GM12878 (cell line): ENCODE results near the gene MDM4. TPM values are rescaled to one million over a fixed set of nuclear protein-coding genes. Genes with fewer than 3 reads are reported as not detected.
A peak's percentile ranks its signal among the peaks of the same experiment; 100 is the strongest.

Experiments used
- EED ChIP-seq: sonication (generic); IDR thresholded peaks from 2 replicates; pipeline ENCODE4 v1.6.1; 2016; ENCODE audit warnings: antibody characterized with exemption, low read depth
- EGR1 ChIP-seq, 2 experiments: IDR thresholded peaks; 1 replicate in 1 of 2; 2 replicates in 1 of 2; pipeline ENCODE4 v1.6.1; 2011 to 2012; ENCODE audit warnings: low read depth in 2 of 2, low read length in 2 of 2, borderline replicate concordance in 1 of 2, mild to moderate bottlenecking in 1 of 2, moderate library complexity in 1 of 2
- ETV6 ChIP-seq, 2 experiments: fragments of 450-650 bp in 1 of 2; IDR thresholded peaks in 1 of 2; conservative IDR thresholded peaks in 1 of 2; 2 replicates each; pipeline ENCODE4 v1.6.1; 2014; ENCODE audit warnings: antibody characterized with exemption in 1 of 2, borderline replicate concordance in 1 of 2, low read depth in 1 of 2, mild to moderate bottlenecking in 1 of 2, moderate library complexity in 1 of 2
- FOS ChIP-seq: IDR thresholded peaks from 3 replicates; pipeline ENCODE4 v1.6.1; 2011; ENCODE audit warnings: borderline replicate concordance; ENCODE audit not compliant: insufficient read length; ENCODE audit errors: extremely low read depth
- FOXK2 ChIP-seq: fragments of 450-650 bp; IDR thresholded peaks from 2 replicates; pipeline ENCODE4 v1.6.1; 2017; ENCODE audit warnings: mild to moderate bottlenecking, moderate library complexity
- FOXM1 ChIP-seq: IDR thresholded peaks from 2 replicates; pipeline ENCODE4 v1.6.1; 2012; ENCODE audit warnings: low read depth, mild to moderate bottlenecking, inconsistent platforms, low read length, moderate library complexity
- GATAD2B ChIP-seq: fragments of 450-650 bp; conservative IDR thresholded peaks from 2 replicates; pipeline ENCODE4 v1.6.1; 2017; ENCODE audit warnings: low read depth, mild to moderate bottlenecking, moderate library complexity
- HCFC1 ChIP-seq: fragments of 150-350 bp; IDR thresholded peaks from 2 replicates; pipeline ENCODE4 v1.6.1; 2014; ENCODE audit warnings: low read length
- MEF2A ChIP-seq: IDR thresholded peaks from 2 replicates; pipeline ENCODE4 v1.6.1; 2011; ENCODE audit warnings: low read depth, mild to moderate bottlenecking, low read length, moderate library complexity; ENCODE audit not compliant: insufficient read depth
- MLLT1 ChIP-seq: fragments of 450-650 bp; IDR thresholded peaks from 2 replicates; pipeline ENCODE4 v1.6.1; 2016; ENCODE audit warnings: mild to moderate bottlenecking
- NFXL1 ChIP-seq: fragments of 450-650 bp; IDR thresholded peaks from 2 replicates; pipeline ENCODE4 v1.6.1; 2017; ENCODE audit warnings: antibody characterized with exemption, mild to moderate bottlenecking, borderline replicate concordance
- RAD21 ChIP-seq: IDR thresholded peaks from 2 replicates; pipeline ENCODE4 v1.6.1; 2011; ENCODE audit warnings: mild to moderate bottlenecking, low read depth, low read length, moderate library complexity; ENCODE audit not compliant: insufficient read depth
- RELA ChIP-seq: fragments of 450-650 bp; IDR thresholded peaks from 2 replicates; pipeline ENCODE4 v1.8.0; 2014; ENCODE audit warnings: borderline replicate concordance; ENCODE audit not compliant: partially characterized antibody
- RELB ChIP-seq: fragments of 450-650 bp; IDR thresholded peaks from 2 replicates; pipeline ENCODE4 v1.6.1; 2017; ENCODE audit warnings: low read depth, mild to moderate bottlenecking, moderate library complexity
- RUNX3 ChIP-seq: IDR thresholded peaks from 2 replicates; pipeline ENCODE4 v1.6.1; 2012; ENCODE audit warnings: low read length, inconsistent platforms
- SP1 ChIP-seq: IDR thresholded peaks from one replicate; pipeline ENCODE4 v1.6.1; 2011; ENCODE audit warnings: low read depth, low read length
- TBL1XR1 ChIP-seq: IDR thresholded peaks from 2 replicates; pipeline ENCODE4 v1.6.1; 2012; ENCODE audit warnings: low read depth, low read length, improper control_type of control experiment
- ZBED1 ChIP-seq: IDR thresholded peaks from 2 replicates; pipeline ENCODE4 v1.6.1; 2016; ENCODE audit warnings: borderline replicate concordance
- ZNF384 ChIP-seq: IDR thresholded peaks from 2 replicates; pipeline ENCODE4 v1.6.1; 2012; ENCODE audit warnings: low read depth, mild to moderate bottlenecking, low read length, improper control_type of control experiment, borderline replicate concordance
- ZZZ3 ChIP-seq: IDR thresholded peaks from 2 replicates; pipeline ENCODE4 v1.6.1; 2011; ENCODE audit warnings: low read depth; ENCODE audit not compliant: control insufficient read depth, insufficient read length
- polyA plus RNA-seq, 11 experiments: library from polyadenylated mRNA; depleted of rRNA in 4 of 11; unstranded in 6 of 11; stranded (reverse) in 5 of 11; fragments of >200 nt; fragmentation: Nextera tagmentation in 4 of 11; fragmentation: Illumina TruSeq in 1 of 11; extraction: Ambion mirVana in 4 of 11; extraction: Trizol in 1 of 11; gene quantifications; 1 replicate in 1 of 11; 2 replicates in 10 of 11; pipeline versions ENCODE4 v1.2.1 to v1.2.3, GENCODE V29; 2011 to 2016; ENCODE audit warnings: inconsistent platforms in 2 of 11, missing spikeins in 2 of 11, low read depth in 1 of 11
- total RNA-seq, 4 experiments: library from RNA; depleted of rRNA in 3 of 4; stranded (reverse); fragments of >200 nt in 3 of 4; fragmentation: Illumina TruSeq in 1 of 4; extraction: Trizol in 1 of 4; gene quantifications; 2 replicates each; pipeline versions ENCODE4 v1.2.1 to v1.2.3, GENCODE V29; 2013 to 2021
- TF ChIP-seq, protein P1 (sequence below): fragments of 450-650 bp; IDR thresholded peaks from 2 replicates; pipeline ENCODE4 v1.6.1; 2018; ENCODE audit warnings: mild to moderate bottlenecking, low read depth, moderate library complexity; ENCODE audit not compliant: partially characterized antibody
- TF ChIP-seq, protein P2 (sequence below): fragments of 450-650 bp; IDR thresholded peaks from 2 replicates; pipeline ENCODE4 v1.6.1; 2018; ENCODE audit warnings: borderline replicate concordance, mild to moderate bottlenecking; ENCODE audit not compliant: partially characterized antibody

Gene MDM4
- total and polyA plus RNA-seq, 10 of the 15 experiments (the other 5 are each of a cell fraction or from before 2014, with no cell fraction given), result 2.5 to 74.4 (median 22.7) TPM

GRCh38 chr1:204516180-204516879 lies at the start of gene MDM4 (continued):
- peak; percentile 81 for TF ChIP-seq RELB
- peak; percentile 54; the same call in 1 of the 2 replicates for TF ChIP-seq FOXM1
- TF ChIP-seq EGR1 (IDR thresholded peaks at IDR 0.05; ENCODE audit: borderline replicate concordance in 1 of 2, low read depth in 2 of 2, low read length in 2 of 2), result peak; percentile 6 to 84
- TF ChIP-seq EED, result 0 out of 2 replicates have a peak, but pooled peaks have one; percentile 59
- TF ChIP-seq RELA, result peak; percentile 55
- peak; percentile 73; the same call in 1 of the 2 replicates for TF ChIP-seq MEF2A
- no peak for TF ChIP-seq ZBED1
- no peak for TF ChIP-seq TBL1XR1
- no peak for TF ChIP-seq ZNF384
- TF ChIP-seq SP1, result peak; percentile 56
- TF ChIP-seq, protein P1, sequence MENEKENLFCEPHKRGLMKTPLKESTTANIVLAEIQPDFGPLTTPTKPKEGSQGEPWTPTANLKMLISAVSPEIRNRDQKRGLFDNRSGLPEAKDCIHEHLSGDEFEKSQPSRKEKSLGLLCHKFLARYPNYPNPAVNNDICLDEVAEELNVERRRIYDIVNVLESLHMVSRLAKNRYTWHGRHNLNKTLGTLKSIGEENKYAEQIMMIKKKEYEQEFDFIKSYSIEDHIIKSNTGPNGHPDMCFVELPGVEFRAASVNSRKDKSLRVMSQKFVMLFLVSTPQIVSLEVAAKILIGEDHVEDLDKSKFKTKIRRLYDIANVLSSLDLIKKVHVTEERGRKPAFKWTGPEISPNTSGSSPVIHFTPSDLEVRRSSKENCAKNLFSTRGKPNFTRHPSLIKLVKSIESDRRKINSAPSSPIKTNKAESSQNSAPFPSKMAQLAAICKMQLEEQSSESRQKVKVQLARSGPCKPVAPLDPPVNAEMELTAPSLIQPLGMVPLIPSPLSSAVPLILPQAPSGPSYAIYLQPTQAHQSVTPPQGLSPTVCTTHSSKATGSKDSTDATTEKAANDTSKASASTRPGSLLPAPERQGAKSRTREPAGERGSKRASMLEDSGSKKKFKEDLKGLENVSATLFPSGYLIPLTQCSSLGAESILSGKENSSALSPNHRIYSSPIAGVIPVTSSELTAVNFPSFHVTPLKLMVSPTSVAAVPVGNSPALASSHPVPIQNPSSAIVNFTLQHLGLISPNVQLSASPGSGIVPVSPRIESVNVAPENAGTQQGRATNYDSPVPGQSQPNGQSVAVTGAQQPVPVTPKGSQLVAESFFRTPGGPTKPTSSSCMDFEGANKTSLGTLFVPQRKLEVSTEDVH, result peak; percentile 34
- TF ChIP-seq RAD21, result no peak
- TF ChIP-seq, protein P2, sequence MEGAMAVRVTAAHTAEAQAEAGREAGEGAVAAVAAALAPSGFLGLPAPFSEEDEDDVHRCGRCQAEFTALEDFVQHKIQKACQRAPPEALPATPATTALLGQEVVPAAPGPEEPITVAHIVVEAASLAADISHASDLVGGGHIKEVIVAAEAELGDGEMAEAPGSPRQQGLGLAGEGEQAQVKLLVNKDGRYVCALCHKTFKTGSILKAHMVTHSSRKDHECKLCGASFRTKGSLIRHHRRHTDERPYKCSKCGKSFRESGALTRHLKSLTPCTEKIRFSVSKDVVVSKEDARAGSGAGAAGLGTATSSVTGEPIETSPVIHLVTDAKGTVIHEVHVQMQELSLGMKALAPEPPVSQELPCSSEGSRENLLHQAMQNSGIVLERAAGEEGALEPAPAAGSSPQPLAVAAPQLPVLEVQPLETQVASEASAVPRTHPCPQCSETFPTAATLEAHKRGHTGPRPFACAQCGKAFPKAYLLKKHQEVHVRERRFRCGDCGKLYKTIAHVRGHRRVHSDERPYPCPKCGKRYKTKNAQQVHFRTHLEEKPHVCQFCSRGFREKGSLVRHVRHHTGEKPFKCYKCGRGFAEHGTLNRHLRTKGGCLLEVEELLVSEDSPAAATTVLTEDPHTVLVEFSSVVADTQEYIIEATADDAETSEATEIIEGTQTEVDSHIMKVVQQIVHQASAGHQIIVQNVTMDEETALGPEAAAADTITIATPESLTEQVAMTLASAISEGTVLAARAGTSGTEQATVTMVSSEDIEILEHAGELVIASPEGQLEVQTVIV, result peak; percentile 80
- TF ChIP-seq ETV6 (conservative IDR thresholded peaks at IDR 0.05 in 1 of 2, IDR thresholded peaks at IDR 0.05 in 1 of 2; ENCODE audit: borderline replicate concordance in 1 of 2, low read depth in 1 of 2), result peak in 1 of 2 experiments; percentile 86; a peak in 2 of 4 replicates
- TF ChIP-seq MLLT1, result peak; percentile 82
- TF ChIP-seq FOS, result no peak
- TF ChIP-seq ZZZ3, result no peak
- TF ChIP-seq RUNX3, result peak; percentile 80
- no peak for TF ChIP-seq FOXK2
- TF ChIP-seq NFXL1, result no peak
- peak; percentile 95 for TF ChIP-seq GATAD2B
- peak; percentile 43 for TF ChIP-seq HCFC1
